Activated CD4-positive, alpha-beta T cell treated with anti-CD3 and anti-CD28 coated beads, Interleukin-2, Interleukin-6, amounts not matched to agents 100 ng/mL and 50 ng/mL, durations not matched to agents 16 hours and 8 hours (primary cell): ENCODE measurements around the gene OR52N1.

Experiments
- DNase-seq: peaks from one replicate; pipeline ENCODE4 v3.0.0-alpha.2; 2020

OR52N1 gene

DNA sequence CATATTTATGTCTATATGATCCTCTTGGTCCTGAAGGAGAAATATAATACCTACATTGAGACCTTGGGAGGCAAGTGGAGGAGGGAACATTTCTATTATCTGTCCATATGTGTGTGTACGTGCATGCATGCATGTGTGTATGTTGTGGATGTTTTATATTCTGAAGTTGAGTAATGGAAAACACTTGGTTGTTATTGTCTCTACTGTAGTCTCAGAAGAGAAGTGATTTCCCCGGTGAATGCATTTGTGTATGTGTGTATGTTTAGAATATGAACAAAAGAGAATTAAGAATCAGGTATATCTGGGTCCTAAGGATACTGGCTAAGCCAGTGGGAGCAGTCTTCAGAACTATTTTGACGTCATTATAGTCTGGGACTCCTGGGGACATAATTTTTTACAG, at the start of gene OR52N1:
Gene OR52N1, minus strand, starts transcription at position 101 of the 400 bp plus-strand sequence. CDS start 2,449 bp downstream, outside the sequence.
- DNase-seq = no peak

DNA sequence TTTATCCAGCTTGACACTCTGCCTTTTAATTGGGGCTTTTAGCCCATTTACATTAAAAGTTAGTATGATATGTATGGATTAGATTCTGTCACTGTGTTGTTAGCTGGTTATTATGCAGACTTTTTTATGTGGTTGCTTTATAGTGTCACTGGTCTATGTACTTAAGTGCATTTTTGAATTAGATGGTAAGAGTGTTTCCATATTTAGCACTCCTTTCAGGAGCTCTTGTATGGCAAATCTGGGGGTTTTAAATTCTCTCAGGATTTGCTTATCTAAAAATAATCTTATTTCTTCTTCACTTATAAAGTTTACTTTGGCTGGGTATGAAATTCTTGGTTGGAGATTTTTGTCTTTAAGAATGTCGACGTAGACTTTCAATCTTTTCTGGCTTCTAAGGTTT, 46.6 kb upstream of the OR52N1 start:
- DNase-seq = no peak

DNA sequence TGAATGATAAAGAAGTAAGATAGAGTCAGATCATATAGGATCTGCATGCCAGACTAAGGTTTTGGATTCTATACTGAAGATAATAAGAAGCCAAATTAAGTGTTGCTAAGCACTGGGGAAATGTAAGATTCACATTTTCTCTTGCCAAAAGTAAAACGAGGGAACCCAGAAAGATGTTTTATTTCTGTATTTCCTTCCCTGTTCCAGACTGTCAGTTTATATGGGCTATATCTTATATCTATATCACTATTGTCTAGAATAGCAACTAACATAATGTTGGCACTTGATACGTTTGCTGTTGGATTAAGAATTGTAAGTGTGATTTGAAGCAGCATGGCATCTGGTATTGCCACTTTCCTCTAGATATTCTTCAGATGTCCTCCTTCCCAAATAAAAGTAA, 42.4 kb upstream of the OR52N1 start:
- DNase-seq = no peak

DNA sequence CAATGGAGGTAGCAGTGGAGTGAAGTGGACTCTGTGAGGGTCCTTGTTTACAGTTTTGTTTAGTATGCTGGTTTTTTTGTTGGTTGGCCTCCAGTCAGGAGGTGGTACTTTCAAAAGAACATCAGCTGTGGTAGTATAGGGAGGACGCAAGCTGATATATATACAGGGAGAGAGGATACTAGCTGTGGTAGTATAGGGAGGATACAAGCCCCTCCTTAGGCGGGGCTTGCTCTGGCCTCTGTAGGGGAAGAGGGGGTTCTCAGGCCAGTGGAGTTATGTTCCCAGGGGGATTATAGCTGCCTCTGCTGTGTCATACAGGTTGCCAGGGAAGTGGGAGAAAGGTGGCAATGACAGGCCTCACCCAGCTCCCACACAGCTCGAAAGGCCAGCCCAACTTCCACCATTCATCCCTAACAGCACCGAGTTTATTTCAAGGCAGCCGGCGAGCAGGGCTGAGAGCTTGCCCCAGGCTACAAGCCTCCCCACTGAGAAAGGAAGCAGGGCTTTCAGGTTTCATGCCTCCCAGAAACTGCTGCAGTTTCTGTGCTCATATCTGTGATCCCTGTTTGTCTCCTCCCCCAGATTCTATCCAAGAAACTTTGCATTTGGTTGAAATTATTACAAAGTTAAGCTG, 40.2 kb upstream of the OR52N1 start:
- DNase-seq = no peak

DNA sequence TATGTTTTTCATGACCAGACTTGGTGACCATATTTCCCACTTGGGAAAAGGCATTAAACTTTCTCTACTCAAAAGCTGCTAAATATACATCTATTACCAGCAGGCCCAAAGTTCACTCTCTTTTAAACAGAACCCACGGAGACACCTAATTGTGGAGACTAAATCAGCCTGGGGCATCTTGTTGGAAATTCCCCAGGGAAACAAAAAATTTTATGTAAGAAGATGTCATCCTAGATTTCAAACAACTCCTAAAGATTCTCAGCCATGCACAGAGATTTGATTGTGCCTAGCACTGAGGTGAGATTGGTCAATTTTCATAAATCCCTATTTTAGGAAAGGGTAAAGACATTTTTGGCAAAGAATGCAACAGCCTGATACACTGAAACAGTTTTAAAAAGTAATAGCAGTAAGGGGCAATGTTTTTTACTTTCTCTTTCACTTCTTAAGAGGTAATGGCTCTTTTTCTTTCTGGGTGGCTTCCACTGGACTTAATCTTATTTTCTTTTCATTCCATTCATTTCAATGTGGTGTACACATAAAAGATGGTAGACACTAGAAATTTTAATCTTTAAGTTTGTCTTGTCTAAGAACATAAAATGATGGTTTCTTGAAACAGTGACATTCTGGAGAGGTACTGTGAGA, 27.3 kb upstream of the OR52N1 start:
- no peak for DNase-seq

DNA sequence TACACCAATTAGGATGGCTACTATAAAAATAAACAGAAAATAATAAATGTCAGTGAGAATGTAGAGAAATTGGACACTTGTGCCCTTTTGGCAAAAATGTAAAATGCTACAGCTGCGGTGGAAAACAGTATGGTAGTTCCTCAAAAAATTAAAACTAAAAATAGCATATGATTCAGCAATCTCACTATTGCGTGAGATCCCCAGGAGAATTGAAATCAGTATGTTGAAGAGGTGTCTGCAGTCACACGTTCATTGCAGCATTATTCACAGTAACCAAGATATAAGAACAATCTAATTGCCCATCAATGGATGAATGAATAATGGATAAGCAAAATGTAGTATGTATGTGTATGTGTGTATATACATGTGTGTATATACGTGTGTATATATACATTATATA, 24.5 kb upstream of the OR52N1 start:
- DNase-seq = no peak

DNA sequence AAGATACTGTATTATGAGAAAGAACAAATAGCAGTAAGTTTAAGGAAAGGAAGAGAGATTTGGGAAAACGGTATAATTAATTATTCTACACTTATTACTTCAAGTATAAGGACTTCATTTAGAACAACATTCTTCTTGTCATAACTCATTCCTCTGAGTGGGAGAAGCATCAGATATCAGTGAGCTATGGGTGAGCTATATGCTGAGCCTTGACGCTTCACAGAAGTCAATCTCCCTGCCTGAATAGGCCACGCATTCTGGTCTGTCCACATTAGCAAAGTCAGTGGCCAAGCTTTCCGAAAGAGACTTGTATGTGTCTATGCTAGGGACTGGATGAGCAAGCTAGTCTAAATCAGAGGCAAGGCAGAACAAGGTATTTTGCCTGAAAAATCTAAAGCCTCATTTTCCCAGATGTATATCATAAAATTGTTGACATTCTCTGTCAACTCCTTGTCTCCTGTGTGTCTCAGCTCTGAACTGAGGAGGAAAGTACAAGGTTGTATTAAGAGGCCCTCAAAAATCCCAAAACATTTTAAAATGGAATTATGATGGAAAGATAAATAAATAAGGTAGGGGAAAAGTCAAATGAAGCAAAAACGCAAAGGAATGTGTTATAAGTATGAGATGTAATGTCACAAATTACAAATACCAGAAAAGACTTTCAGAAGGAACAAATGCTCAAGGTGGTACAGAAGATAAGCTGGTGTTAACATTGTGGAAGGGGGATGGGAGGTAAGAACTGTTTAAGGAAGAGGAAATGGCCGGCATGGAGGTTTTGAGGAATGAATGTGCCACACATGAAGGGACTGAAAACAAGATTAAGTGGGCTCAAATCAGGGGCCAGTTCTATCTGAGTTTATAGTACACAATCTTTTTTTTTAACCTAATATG, 19.1 kb upstream of the OR52N1 start:
- no peak for DNase-seq

DNA sequence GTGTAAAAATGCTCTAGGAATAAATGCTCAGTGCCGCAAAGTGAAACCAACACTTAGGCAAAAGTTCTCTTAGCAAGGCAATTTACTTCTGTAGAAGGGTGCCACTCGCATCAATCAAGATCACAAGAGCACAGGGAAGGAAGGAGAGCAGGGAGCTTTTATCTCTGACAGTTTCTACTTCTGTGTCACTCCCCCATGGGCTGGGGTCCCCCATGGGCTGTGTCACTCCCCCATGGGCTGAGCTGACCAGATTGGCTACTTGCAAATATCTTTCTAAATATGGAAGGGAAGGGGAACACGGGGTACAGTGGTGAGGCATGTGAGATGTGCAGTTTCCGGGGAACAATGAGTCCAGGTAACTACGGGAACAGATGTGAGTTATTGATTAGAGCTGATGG, 18.1 kb upstream of the OR52N1 start:
- peak; percentile 3 for DNase-seq

DNA sequence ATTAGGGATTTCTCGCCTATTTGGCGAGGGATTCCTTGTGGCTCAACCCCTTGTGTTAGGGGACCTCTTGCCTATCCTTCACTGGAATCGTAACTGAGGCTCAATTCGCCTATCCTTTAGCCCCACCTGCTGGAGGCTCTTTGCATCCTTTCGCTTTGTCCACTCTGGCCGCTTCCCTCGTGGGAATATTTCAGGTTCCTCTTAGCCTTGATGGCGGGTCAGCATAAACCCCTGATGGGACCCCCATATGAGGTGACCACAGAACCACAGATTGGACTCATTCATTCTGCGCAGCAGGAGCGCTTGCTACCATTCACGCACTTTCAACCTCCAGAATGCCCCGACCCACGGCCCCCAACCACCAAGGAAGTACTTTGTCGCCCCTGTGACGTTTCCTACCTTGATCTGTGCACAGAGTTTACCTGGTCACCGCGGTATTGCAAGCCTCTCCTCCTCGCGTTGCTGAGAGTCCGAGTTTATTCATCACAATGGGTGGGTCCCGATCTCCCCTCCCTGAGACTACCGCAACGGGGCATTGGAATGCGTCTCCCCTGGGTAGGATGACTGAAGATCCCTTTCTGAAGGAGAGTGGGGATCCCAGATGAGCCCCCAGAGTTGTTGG, 17.5 kb upstream of the OR52N1 start, which contains the start of gene OR52N2:
Gene OR52N2, plus strand, starts transcription at position 425 of the 622 bp plus-strand sequence. CDS start 11,412 bp downstream, outside the sequence.
- DNase-seq = peak; percentile 75

DNA sequence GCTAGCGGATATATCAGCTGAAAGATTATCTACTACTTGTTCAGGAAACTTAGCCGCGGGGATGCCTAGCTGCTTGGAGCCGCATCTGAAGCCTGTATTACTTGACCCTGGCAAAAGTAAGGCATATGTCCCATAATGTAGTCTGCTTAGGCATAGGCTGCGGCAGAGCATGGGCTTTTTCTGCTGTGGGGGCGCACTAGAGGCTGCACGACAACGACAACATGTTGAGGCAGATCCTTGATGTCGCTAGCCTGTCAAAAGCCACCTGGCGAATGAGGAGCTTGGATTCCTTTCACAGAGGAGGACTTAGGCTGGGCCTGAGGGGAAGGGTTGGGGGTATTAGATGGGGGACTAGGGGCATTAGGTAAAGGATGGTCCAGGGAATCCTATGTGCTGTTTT, 16.5 kb upstream of the OR52N1 start:
- DNase-seq = no peak

DNA sequence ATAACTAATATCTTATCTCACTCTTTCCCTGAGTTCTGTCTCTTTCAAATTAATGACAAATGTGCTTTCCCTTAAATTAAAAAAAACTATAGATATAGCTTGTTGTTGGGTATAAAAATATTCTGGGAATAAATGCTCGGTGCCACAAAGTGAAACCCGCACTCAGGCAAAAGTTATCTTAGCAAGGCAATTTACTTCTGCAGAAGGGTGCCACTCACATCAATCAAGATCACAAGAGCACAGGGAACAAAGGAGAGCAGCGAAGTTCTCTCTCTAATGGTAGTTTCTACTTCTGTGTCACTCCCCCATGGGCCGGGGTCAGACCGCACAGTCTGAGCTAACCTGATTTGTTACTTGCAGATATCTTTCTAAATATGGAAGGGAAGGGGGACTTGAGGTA, 12.9 kb upstream of the OR52N1 start:
- DNase-seq = no peak

DNA sequence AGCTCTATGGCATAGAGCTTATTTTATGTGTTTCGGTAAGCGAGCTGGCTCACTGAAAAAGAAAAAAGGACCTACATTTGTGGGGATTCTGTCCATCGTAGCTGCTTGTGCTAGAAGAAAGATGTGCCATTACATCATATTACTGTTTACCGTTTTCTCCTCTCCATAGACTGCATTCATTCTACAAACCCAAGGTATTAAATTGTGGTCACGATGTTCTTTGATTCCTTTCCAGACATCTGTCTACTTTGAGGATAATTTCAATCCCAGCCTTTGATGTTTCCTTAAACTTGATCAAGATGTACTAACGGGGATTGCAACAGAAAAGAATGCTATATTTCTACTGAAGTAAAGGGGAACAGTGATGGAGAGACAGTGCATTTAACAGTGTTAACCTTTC, 5.5 kb upstream of the OR52N1 start:
- DNase-seq = no peak

DNA sequence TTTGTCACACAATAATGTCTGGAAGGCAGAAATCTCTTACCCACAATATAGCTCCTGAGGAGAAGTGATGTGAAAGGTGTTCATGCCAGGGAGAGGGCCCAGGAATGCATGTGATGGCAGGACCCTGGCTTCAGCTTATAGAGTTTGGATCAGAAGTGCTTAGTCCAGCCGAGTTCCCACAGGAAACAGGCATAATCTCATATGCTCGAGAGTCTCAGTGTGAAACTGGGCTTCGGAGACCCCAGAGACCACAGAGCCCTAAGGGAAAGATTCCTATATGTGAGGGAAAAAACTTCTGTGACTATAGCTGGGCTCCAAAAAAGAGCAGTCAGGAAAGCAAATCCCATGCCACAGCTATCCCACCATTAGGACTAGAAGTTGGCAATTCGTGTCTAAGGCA, 7.8 kb downstream of the OR52N1 start, which contains the start of gene OR52N5:
Gene OR52N5, minus strand, starts transcription at position 101 of the 400 bp plus-strand sequence. CDS start 4,721 bp downstream, outside the sequence.
- no peak for DNase-seq

DNA sequence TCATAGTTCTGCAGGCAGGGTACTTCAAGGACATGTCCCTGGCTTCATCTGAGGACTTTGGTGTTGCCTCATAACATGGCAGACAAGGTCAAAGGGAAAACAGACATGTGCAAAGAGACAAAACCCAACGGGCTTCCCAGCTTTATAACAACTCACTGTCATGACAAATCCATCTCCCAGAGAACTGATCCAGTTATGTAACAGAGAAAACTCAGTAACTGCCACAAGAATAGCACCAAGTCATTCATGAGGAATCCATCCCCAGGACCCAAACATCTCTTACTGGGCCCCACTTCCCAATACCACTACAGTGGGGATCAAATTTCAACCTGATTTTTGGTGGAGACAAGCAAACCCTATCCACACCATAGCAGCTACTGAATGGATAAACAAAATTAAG, 24.0 kb downstream of the OR52N1 start:
- DNase-seq = no peak

DNA sequence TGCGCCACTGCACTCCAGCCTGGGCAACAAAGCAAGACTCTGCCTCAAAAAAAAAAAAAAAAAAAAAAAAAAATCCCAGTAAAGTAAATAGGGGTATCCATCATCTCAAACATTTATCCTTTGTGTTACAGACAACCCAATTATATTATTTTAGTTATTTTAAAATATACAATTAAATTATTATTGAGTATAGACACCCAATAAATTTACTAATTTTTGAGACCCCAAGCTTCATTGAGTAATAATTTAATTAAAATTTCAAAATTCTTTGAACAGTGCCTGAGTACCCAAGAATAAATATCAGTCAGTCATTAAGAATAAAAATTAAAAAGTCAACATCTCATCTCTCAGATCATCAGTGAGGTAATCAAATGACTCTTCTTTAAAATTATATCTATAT, 37.1 kb downstream of the OR52N1 start, which contains the start of gene OR52N4:
Gene OR52N4, plus strand, starts transcription at position 301 of the 400 bp plus-strand sequence. CDS start 498 bp downstream, outside the sequence.
- DNase-seq = no peak

DNA sequence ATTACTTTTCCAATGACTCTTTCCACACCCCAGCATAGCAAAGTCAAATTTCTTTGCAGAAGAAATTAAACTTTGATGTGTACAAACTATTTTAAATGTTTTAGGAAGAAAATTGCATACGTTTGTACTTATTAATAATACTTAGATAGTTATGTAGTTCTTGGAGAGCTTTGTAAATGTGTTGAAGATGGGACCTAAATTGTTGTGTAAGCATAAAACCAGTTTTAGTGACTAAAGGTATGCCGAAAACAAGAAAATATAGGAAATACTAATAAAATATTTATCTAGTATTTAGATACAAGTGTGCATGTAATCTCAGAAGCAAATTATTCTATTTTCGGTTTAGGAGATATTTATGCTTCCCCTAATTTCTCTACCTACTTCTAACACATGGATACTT, 41.2 kb downstream of the OR52N1 start:
- no peak for DNase-seq

DNA sequence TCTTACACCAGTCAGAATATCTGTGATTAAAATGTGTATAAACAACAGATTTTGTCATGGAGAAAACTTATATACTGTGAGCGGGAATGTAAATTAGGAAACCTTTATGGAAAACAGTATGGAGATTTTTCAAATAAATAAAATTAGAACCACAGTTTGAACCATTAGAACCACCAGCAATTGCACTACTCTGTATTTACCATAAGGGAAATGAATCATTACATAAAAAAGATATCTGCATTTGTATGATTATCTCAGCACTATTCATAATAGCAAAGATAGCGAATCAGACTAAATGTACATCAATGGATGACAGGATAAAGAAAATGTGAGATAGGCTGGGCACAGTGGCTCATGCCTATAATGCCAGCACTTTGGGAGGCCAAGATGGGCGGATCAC, 44.5 kb downstream of the OR52N1 start:
- DNase-seq = no peak

DNA sequence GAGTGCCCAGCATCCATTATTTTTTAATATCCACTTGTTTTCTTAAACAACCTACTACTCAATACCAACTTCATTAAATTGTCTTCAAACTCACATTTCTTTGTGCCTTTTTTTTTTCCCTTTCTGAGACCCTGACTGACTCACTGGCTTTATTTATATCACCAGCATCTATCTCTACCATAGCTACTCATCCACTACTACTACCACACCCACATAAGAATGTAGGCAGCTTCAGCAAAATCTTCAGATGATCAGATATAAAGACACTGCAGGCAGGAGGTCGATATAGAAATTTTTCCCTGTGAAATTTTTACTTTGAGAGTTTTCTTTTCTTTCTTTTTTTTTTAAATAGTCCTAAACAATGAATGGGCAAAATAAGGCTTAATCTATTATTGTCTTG, 52.6 kb downstream of the OR52N1 start:
- no peak for DNase-seq

DNA sequence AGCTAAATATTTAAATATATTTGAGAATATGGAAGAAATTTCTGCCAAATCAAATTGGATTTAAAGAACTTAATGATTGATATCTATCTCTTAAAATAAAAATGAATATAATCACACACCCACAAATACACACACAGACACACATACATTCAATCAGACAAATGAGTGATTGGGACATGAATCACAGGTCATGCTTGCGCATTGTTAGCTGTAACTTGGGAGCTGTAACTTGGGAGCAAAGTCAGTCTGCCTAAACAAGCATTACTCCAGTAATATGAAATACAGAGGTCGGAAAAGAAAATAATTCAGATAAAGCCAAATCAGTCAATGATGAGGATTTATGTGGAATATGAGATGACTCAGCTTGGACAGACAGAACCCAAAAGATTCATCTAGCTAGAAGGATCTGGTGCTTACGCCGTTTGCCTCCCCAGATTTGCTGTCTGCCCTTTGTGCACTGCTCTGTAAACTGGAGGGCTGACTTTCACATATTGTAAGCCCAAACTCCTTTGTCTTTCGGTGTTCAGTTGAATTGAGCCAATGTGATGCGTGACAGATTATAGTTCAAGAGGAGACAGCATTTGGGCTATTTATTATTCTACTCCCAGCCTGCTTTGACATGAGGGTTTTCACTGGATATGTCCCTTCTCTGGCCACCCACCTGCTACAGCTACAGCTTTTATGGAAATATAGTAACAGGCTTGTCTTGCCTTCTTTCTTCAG, 53.2 kb downstream of the OR52N1 start:
- DNase-seq = no peak

DNA sequence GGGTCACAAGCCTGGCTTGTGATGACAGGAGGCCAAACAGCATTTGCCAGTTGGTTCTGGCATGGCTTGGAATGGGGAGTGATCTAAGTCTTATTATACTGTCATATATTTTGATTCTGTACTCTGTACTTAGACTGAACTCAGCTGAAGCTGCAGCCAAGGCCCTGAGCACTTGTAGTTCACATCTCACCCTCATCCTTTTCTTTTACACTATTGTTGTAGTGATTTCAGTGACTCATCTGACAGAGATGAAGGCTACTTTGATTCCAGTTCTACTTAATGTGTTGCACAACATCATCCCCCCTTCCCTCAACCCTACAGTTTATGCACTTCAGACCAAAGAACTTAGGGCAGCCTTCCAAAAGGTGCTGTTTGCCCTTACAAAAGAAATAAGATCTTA, 54.0 kb downstream of the OR52N1 start:
- DNase-seq = no peak
